ENCODE results near the gene CTDSPL.

- TF ChIP-seq POLR2AphosphoS5 (IDR thresholded peaks at IDR 0.05) (no peak), CTCF (IDR thresholded peaks at IDR 0.05) (no peak)
Measured at GRCh38 chr3:37971467-37971866, 109.8 kb downstream of the CTDSPL start.
